Frontal cortex (tissue), 4 donors: Measurements from ENCODE around the gene SLC9C1. TPM values are rescaled to one million over a fixed set of nuclear protein-coding genes. Genes with fewer than 3 reads are reported as not detected.

Experiments
- DNase-seq, 2 donors: peaks; one replicate each; pipeline ENCODE4 v3.0.0; 2012; ENCODE audit warnings: low spot score in 2 of 2
- FAIRE-seq: peaks from 2 replicates; lab custom pipeline; 2012; peaks lifted over from hg19 to GRCh38; lab: Jason Lieb, UNC
- total RNA-seq: library from RNA; depleted of rRNA; stranded (reverse); fragments of >200 nt; gene quantifications from one replicate; pipeline ENCODE4 v1.2.3, GENCODE V29; 2014
- donor health status: control.
- donor health status: control.
- donor health status: control.

The SLC9C1 gene
- total RNA-seq, 1 donor from 2014 or later = 0.41 TPM

DNA sequence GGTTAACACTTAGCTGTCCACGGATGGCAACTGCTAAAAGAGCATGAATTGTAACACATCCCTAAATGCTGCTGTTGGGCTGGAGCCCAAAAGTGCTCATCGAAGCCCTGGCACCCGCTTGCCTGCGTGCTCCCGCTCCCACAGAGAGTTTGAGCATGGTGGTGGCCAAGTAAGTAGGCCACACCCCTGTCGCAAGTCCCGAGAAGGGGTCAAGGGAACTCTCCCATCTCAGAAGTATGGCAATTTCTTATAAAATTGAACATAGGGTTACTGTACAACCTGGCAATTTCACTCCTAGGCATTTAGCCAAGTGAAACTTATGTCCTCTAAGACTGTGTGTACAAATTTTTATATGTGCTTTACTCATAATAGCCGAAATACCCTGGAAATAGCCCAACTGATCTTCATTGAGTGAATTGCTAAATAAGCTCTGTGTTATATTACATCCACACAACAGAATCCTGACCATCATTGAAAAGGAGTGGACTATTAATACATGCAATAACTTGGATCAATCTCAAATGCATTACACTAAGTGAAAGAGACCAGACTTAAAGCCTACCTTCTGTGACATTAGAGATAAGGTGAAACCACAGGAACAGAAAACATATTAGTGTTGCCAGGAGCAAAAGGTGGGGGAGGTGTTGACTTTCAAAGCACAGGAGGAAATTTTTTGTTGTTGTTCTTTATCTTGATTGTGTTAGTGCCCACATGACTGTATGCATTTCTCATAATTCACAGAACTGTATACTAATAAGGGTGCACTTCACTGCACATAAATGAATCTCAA is 159.5 kb downstream of the SLC9C1 start:
- DNase-seq (no peak), FAIRE-seq (no peak)

GRCh38 chr3:112133626-112134334 is 160.2 kb downstream of the SLC9C1 start:
- DNase-seq = no peak
- no peak for FAIRE-seq

- FAIRE-seq = no peak
- no peak for DNase-seq
Measured at GRCh38 chr3:112132975-112133448, 161.0 kb downstream of the SLC9C1 start, which contains the start of gene GCSAM. GCSAM (minus strand) TSS chr3:112133248; CDS start chr3:112133120, 128 bp downstream.

DNA sequence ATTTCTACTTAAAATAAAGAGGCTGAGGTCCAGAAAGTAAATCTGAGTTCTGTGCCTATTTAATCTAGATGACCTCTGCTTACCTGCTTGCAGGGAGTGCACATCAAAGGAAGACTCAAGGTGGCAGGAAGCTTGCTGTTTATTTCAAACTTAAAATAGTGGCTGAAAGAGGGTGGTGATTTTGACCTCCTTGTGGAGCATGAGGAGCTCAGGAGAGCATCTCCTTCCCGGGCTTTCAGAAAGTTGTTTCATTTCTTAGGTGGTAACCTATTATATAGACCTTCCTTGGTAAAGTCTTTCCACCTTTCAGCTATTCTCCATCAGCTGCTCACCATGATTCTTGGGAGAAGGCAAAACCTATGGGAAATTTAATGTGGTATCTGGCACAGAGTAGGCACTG is 161.5 kb downstream of the SLC9C1 start:
- DNase-seq = no peak
- FAIRE-seq = no peak

DNA sequence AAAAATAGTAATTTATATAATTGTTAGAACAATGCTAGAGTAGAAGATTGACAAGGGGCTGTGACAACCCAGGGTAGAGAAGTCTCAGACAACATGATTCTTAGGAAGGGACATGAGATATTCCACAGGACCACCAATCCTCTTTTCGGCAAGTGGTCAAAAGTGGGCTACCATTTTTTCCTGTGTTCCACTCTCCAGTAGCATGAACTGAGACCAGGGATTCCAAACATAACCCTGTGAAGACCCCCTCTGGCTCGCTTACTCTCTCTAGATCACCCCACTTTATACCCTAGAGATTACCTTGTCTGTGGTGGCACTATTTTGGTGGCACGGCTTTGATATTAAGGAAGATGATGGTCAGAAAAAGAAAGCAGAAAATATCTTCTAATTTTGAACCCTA is 161.9 kb downstream of the SLC9C1 start:
- no peak for FAIRE-seq
- no peak for DNase-seq

DNA sequence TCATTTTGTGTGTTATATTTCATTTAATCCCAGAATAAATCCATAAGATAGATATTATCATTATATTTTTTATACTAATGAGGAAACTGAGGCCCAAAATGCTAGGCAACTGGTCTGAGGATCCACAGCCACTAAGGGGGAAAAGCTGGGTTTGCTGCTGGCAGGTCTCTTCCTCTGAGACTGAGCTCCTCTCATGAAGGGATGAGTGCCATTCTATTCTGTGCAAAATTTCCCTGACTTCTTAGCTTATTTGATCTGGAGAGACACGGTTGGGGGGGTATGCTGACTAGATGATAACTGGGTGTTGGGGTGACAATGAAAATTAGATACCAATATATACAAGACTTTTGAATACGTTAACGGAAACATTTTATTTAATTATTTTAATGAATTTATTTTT is 162.9 kb downstream of the SLC9C1 start:
- no peak for FAIRE-seq
- DNase-seq = no peak

GRCh38 chr3:112130638-112130993 is 163.4 kb downstream of the SLC9C1 start:
- FAIRE-seq = no peak
- DNase-seq = no peak

- FAIRE-seq = no peak
- DNase-seq = no peak
Measured at GRCh38 chr3:112129925-112130637, 163.9 kb downstream of the SLC9C1 start.

- DNase-seq = no peak
- FAIRE-seq = no peak
Measured at GRCh38 chr3:112128843-112129727, 164.9 kb downstream of the SLC9C1 start.

DNA sequence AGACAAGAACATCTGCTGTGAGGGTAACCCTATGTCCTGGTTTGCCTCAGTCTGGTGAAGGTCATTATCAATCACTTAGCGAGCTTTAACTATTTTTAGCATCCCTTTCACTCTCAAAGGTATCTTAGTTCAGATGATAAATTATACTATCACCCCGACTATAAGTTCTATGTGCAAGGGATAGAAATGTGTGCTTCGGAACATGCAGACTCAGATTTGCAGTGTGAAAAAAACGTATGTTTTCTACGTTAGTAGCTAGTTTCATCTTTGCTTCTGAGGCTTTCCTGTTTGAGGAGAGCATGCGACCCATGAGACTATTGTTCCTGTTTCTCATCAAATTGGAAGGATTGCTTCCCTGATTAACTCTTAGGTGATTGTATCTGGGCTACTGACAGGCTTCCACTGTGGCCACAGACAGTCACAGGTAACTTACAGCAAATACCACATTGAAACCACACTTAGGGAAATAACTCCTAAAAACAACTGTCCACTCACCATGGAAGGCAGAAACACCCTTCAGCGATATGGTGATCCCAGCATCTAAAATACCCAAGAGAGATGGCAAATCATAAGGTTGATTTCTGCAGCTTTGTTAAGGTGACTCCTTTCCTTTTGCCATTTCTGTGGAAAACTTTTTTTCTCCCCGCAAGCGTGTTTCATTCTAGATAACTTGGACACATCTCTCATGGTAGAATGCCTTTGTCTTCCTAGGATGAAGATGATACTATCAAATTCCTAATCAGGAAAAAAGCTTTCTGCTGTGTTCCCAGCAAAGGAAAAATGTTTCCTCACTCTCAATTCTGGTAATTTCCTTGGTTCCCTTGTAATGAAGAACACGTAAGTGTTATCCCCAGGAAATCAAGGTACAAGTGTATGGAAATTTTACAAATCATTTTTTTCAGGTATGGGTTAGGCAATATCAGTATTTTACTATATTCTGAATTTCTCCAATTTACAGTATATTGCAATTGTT is 166.2 kb downstream of the SLC9C1 start:
- FAIRE-seq (no peak), DNase-seq (no peak)

DNA sequence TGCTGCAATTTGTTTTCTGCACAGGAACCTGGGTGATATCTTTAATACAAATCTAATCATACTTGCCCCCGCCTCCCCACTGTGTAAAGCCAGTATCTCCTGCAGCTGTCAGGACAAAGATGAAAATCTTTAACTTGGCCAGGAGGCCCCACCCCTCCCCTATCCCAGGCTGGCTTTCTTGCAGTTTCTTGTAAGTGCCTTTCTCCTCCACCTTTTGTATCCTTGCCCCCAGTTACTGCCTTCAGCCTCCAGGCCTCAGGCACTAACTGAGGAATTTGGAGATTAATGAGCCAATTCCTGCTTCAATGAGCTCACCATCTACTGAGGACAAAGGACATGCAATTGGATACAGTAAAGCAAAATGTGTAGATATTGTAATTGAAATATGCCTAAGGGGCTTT is 167.5 kb downstream of the SLC9C1 start:
- DNase-seq (no peak), FAIRE-seq (no peak)

DNA sequence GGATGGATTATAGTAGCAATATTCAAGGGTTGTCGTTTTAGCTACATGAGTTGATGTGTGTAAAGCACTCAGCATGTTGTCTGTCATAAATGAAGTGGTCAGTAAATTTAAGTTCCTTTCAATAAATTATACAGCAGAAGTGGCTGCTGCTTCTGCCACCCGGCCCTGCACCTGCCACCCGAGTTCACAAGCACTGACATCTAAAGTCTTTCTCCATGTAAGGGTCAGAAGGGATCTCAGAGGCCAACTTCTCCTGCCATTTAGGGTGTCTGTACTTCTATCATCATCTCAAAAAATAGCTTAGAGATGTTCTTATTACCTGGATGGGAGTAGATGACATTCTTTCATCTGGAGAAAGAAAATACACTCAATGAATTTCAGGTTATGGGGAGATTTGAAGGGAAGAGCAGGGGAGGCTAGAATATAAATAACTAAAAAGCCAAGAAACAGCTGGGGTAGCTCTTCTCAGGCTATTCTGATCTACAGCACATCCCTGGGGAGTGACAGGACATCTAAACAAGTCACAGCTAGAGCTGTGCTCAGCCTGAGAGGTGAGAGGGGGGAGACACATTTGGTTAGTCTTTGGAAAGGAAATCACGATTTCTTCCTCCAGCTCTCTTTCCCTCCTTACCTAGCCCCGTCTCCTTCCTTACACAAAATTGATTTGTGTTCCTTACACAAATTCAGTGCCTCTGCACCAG is 169.0 kb downstream of the SLC9C1 start:
- FAIRE-seq (no peak), DNase-seq (no peak)

GRCh38 chr3:112123548-112123947 is 170.5 kb downstream of the SLC9C1 start:
- DNase-seq = no peak
- no peak for FAIRE-seq

- DNase-seq = no peak
- no peak for FAIRE-seq
Measured at GRCh38 chr3:112122870-112123269, 171.1 kb downstream of the SLC9C1 start.

- FAIRE-seq = no peak
Measured at GRCh38 chr3:112121577-112122547, 172.2 kb downstream of the SLC9C1 start.

GRCh38 chr3:112119962-112120836 is 173.8 kb downstream of the SLC9C1 start:
- FAIRE-seq = no peak
- no peak for DNase-seq

More at GRCh38 chr3:112121577-112122547, 172.2 kb downstream of the SLC9C1 start:
- no peak for DNase-seq
